Measurements from ENCODE around the gene KRTAP10-11. TPM values are rescaled to one million over a fixed set of nuclear protein-coding genes. Genes with fewer than 3 reads are reported as not detected.
A peak's percentile ranks its signal among the peaks of the same experiment; 100 is the strongest.
"Not testable (repeated sequence)": the region's sequence is repeated elsewhere in the genome, so short reads cannot be mapped to it uniquely, and the experiment has no call there.

Gene KRTAP10-11
- total RNA-seq, 1 experiment from 2014 or later, result not detected

- Mint-ChIP-seq H3K27ac (peak within 1 kb of the TSS; percentile 17; the same call in 1 of the 2 replicates), H3K9me3 (peaks cover 15% of the 10 kb centered on the region), H3K4me1 (peaks cover 33% of the 10 kb centered on the region)
- CTCF ChIA-PET, result interaction anchor here (1.1 kb wide), 1 partner anchor 200 kb away, joined by 3 read pairs; no protein-coding TSS in a partner anchor
- H3K27me3 Mint-ChIP-seq (ENCODE audit: low read depth); H3K4me3 Mint-ChIP-seq; ATAC-seq; POLR2A ChIA-PET; H3K36me3 Mint-ChIP-seq; DNase-seq (ENCODE audit: low spot score): not testable (repeated sequence)
These were observed 45.9 kb upstream of the KRTAP10-11 start, which contains the start of gene KRTAP10-7 for GRCh38 chr21:44600118-44600978. Gene KRTAP10-7, plus strand, starts transcription at chr21:44600597. Its CDS starts 25 bp downstream, at chr21:44600622.

GRCh38 chr21:44601091-44601490 is 45.1 kb upstream of the KRTAP10-11 start:
- POLR2A ChIA-PET; H3K36me3 Mint-ChIP-seq; DNase-seq (ENCODE audit: low spot score); H3K27me3 Mint-ChIP-seq (ENCODE audit: low read depth); ATAC-seq; H3K4me3 Mint-ChIP-seq; H3K27ac Mint-ChIP-seq: not testable (repeated sequence)
- H3K9me3 Mint-ChIP-seq, result peaks cover 18% of the 10 kb centered on the region
- H3K4me1 Mint-ChIP-seq, result peaks cover 31% of the 10 kb centered on the region
- CTCF ChIA-PET, result interaction anchor here (1.1 kb wide), 1 partner anchor 200 kb away, joined by 3 read pairs; no protein-coding TSS in a partner anchor

DNA sequence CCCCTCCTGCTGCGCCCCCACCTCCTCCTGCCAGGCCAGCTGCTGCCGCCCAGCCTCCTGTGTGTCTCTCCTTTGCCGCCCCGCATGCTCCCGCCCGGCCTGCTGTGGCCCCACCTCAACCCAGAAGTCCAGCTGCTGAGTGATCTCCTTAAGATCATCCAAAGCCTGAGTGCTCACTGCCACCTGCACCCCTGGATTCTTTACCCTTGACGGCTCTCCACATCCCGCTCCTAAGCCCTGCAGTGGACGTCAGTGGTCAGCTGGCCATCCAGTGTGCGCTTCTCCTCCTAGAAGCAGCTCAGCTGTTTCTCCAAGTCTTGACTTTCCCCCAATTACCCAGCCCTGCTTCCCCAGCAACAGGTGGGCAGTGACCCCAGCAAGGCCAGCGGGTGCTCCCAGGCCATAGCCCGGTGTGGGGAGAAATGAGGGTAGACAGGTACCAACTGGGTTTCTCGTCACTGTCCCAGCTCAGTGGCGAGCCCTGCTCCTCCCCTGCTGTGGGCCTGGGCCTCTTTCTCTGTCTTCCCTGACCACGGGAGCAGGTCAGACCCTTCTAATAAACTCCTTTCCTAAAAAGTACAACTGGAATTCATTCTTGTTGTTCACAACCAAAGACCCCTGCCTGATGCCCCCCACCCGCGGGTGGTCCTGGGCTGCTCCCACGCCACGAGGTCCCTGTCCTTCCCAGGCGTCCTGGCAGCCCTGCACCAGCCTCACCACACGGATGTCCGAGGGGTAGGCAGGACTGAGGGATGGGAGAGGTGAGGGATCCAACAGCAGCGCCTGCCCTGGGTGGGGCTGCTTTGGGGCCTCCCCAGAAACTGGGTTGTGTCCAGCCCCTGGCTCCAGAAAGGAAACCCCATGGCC is 44.4 kb upstream of the KRTAP10-11 start:
- H3K4me1 Mint-ChIP-seq, result peaks cover 31% of the 10 kb centered on the region
- no peaks in the 10 kb centered on the region; the same call in 1 of the 2 replicates for H3K27me3 Mint-ChIP-seq (ENCODE audit: low read depth)
- H3K4me3 Mint-ChIP-seq, result no peak overlapping the region
- ATAC-seq, result no peak
- H3K9me3 Mint-ChIP-seq, result peaks cover 25% of the 10 kb centered on the region
- DNase-seq (ENCODE audit: low spot score), result no peak
- ChIA-PET CTCF (interaction anchor here (1.1 kb wide), 1 partner anchor 199 kb away, joined by 3 read pairs; no protein-coding TSS in a partner anchor), POLR2A (no interaction called here)
- H3K36me3 Mint-ChIP-seq, result no peaks in the 10 kb centered on the region; the same call in 1 of the 2 replicates
- peak overlapping the region; percentile 25; the same call in 1 of the 2 replicates for H3K27ac Mint-ChIP-seq
- TF ChIP-seq, protein P1, sequence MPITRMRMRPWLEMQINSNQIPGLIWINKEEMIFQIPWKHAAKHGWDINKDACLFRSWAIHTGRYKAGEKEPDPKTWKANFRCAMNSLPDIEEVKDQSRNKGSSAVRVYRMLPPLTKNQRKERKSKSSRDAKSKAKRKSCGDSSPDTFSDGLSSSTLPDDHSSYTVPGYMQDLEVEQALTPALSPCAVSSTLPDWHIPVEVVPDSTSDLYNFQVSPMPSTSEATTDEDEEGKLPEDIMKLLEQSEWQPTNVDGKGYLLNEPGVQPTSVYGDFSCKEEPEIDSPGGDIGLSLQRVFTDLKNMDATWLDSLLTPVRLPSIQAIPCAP (CRISPR knock-in tag; IDR thresholded peaks at IDR 0.05), result no peak
- TF ChIP-seq NR2C2 (CRISPR knock-in tag; IDR thresholded peaks at IDR 0.05) (no peak), ZNF416 (CRISPR knock-in tag; IDR thresholded peaks at IDR 0.05) (no peak), NFE2L1 (CRISPR knock-in tag; IDR thresholded peaks at IDR 0.05) (no peak), ELF4 (CRISPR knock-in tag; IDR thresholded peaks at IDR 0.05; ENCODE audit: low read depth) (no peak), TEAD1 (CRISPR knock-in tag; IDR thresholded peaks at IDR 0.05) (no peak), PRDM15 (CRISPR knock-in tag; IDR thresholded peaks at IDR 0.05) (no peak), CBFB (CRISPR knock-in tag; IDR thresholded peaks at IDR 0.05; ENCODE audit: low read depth) (no peak), ZNF671 (CRISPR knock-in tag; IDR thresholded peaks at IDR 0.05) (no peak), SOX15 (CRISPR knock-in tag; IDR thresholded peaks at IDR 0.05) (no peak), ZNF423 (CRISPR knock-in tag; IDR thresholded peaks at IDR 0.05) (no peak), NFYB (CRISPR knock-in tag; conservative IDR thresholded peaks at IDR 0.05; ENCODE audit: low read depth) (no peak), E2F4 (CRISPR knock-in tag; IDR thresholded peaks at IDR 0.05; ENCODE audit: borderline replicate concordance, low read depth) (no peak), ZNF232 (CRISPR knock-in tag; IDR thresholded peaks at IDR 0.05) (no peak), SMAD3 (CRISPR knock-in tag; IDR thresholded peaks at IDR 0.05; ENCODE audit: borderline replicate concordance) (no peak), MLX (CRISPR knock-in tag; IDR thresholded peaks at IDR 0.05) (no peak), TCF7 (CRISPR knock-in tag; IDR thresholded peaks at IDR 0.05; ENCODE audit: low read depth) (no peak)
- TF ChIP-seq, protein P2, sequence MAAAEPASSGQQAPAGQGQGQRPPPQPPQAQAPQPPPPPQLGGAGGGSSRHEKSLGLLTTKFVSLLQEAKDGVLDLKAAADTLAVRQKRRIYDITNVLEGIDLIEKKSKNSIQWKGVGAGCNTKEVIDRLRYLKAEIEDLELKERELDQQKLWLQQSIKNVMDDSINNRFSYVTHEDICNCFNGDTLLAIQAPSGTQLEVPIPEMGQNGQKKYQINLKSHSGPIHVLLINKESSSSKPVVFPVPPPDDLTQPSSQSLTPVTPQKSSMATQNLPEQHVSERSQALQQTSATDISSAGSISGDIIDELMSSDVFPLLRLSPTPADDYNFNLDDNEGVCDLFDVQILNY (CRISPR knock-in tag; IDR thresholded peaks at IDR 0.05), result no peak
- TF ChIP-seq, protein P3, sequence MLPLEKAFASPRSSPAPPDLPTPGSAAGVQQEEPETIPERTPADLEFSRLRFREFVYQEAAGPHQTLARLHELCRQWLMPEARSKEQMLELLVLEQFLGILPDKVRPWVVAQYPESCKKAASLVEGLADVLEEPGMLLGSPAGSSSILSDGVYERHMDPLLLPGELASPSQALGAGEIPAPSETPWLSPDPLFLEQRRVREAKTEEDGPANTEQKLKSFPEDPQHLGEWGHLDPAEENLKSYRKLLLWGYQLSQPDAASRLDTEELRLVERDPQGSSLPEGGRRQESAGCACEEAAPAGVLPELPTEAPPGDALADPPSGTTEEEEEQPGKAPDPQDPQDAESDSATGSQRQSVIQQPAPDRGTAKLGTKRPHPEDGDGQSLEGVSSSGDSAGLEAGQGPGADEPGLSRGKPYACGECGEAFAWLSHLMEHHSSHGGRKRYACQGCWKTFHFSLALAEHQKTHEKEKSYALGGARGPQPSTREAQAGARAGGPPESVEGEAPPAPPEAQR (CRISPR knock-in tag; IDR thresholded peaks at IDR 0.05), result no peak
